Fibroblast of skin of right quadriceps (primary cell): Measurements from ENCODE around the gene SIGMAR1.

Experiments used
- DNase-seq: peaks from one replicate; pipeline ENCODE4 v3.0.0-alpha.2; 2013

The SIGMAR1 gene

DNA sequence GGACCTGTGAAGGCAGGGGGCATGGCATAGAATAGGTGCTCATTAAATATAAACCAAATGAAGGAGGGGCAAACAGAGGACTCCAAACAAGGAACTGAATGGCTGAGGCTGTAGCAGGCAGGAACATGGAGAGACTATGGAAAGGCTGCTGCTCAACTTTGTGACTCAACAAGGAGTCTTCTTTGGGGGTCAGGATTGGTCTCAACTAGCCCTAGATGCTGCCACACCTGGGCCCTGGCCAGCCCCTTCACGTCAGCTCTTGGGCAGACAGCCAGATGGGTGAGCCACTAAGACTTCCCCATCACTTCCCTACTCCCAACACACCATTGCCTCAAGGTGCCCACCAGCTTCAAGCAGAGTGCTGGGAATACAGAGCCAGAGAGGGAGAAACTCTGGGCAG is 36.7 kb downstream of the SIGMAR1 start:
- DNase-seq: no peak

DNA sequence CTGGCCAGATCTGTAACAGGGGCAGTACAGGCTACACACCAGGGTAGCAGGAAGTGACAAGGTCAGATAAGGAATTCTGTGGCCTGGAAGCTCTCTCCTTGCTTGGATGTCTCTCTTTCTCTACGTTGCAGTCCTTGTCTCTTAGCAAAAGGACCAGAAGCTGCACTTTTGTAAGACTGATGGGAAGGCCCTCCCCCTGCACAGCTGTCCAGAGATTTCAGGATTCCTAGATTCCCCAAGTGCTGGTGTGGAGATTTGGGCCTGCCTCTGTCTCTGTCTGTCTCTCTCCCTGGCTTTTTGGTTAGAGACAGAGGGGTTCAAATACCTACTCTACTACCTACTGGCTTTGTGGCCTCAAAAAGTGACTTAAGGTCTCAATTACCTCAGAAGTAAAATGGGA is 38.0 kb downstream of the SIGMAR1 start:
- DNase-seq: no peak

DNA sequence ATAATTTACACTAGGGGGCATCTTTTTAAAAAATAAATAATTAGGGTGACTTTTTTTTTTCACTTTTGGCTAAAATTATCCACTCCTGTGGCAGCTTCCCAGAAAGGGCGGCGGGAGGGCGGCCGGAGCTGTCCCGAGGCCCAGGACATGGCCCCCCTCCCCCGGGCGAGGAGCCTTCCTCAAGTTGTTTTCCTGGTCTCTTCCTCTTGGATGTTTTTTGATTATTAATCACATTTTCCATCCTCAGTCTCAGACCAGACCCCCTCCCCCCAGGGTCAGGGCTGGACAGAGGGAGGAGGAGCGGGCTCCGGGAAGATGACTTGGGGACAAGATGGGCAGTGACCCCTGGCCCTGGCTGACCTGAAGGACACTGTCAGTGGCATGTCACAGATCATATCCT is 43.4 kb downstream of the SIGMAR1 start:
- no peak for DNase-seq

DNA sequence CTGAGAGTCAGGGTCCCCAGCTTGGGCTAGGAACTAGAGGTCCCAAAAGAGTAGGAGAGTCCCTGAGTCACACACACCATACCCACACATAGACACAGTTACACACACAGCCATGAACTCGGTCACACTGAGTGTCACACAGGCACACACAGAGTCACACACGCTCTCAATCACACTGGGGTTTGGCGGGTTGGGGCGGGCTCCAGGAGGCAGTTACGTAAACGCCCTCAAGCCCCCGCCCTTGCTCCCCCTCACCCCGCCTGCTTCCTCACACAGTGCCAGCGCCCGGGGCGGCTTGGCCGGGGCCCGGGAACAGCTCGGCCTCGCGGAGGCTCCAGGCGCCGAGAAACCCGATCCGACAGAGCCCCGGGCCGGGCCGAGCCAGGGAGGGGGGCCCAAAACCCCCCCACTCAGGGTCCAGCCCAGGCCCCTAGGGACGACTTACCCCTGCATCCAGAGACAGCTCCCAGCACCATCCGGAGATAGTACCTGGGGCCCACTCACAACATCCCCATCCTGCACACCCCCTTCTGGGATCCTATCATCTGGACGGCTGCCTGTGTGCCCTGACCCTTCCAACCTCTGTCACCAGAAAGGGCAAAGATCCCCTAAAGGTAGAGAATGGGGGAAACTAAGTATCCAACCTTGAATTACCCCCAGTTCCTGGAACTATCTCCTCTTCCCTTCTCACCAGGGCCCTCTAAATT is 44.5 kb downstream of the SIGMAR1 start:
- no peak for DNase-seq

- no peak for DNase-seq
Observed at GRCh38 chr9:34591917-34592866, 45.4 kb downstream of the SIGMAR1 start.

DNA sequence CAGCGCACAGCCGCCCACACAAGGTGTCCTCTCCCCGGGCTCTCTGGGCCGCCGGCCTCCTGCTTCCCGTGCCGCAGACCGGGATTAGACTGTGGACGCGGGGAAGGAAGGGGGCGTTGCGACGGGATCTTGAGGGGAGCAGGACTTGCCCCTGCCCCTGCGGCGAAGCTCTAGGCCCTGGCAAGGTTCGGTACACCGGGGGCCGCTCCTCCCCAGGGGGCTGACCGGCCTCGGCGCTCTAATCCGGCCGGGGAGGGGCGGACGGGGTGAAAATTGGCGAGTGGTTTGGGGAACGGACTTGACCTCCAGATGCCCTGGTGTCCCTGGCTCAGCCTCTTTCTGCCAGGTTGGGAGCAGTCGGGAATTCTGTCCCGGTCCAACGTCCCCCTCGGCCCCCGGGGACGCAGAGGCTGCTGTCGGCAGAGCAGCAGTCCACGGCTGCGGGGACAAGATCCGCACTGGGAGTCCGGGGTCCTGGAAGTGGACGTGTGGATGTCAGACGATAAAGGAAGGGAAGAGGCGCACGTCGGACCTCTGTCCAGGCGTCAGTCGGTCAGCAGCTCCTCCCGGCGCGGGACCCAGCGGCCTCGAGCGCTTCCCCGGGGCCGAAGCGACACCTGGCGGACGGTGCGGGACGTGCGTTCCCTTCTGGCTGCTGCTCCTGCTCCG is 46.2 kb downstream of the SIGMAR1 start:
- DNase-seq: peak; percentile 54

GRCh38 chr9:34590381-34591247 is 47.0 kb downstream of the SIGMAR1 start:
- DNase-seq: no peak

GRCh38 chr9:34589636-34590380 is 47.8 kb downstream of the SIGMAR1 start, which contains the start of gene CNTFR:
Gene CNTFR (minus strand): TSS chr9:34589724. CDS start chr9:34568981, 20,743 bp downstream.
- DNase-seq: no peak

DNA sequence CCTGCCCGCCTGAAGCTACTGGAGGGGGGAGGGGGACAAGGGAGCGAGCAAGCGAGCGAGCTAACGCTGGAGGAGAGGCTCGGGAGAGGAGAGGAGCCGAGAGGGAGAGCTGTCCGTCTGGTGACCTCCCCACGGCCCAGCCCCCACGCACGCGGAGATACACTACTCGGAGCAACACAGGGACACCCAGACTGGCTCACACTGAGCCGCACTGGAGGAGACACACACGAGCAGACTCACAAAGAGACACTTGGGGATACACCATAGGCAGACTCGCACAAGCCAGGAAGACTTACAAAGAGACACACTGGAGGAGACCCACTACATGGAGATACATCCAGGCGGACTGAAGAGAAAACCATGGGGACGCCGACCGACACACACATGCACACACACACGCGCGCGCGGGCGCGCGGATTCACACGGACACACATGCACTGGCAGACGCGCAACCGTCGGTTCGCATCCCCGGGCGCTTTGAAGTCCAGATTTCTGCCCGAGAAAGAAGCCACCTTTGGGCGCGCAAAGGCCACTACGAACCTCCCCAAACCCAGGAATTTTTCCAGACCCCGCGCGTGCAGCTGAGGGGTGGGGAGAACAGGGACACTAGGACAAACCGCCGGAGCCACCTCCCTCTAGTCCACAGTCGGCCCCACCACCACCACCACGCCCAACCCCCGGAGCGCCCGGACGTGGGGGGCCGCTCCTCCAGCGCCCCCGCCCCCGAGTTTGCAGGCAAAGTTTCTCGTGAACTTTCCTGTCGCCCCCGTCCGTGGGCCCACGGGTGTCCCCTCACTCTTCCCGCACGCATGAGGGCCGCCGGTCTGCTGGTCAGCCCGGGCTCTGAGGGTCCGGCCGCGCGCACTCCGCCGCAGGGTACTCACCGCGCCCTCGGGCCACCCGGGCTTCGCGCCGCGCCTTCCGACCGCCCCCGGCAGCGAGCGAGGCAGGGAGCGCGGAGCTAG is 48.6 kb downstream of the SIGMAR1 start:
- DNase-seq: no peak

- no peak for DNase-seq
Observed at GRCh38 chr9:34587271-34587670, 50.3 kb downstream of the SIGMAR1 start.

- DNase-seq: no peak
Observed at GRCh38 chr9:34585946-34586669, 51.5 kb downstream of the SIGMAR1 start.

GRCh38 chr9:34584970-34585369 is 52.6 kb downstream of the SIGMAR1 start:
- no peak for DNase-seq
